NCI-H2107 treated with DMSO at 0.1 percent for 48 hours (cell line): Measurements from ENCODE around the gene CLDN5.

Source experiments
- DNase-seq: peaks from one replicate; lab custom pipeline; 2025; ENCODE audit not compliant: unreplicated experiment; lab: John Stamatoyannopoulos, UW

CLDN5 gene

GRCh38 chr22:19507534-19507861 is 16.7 kb downstream of the CLDN5 start:
- no peak for DNase-seq

- DNase-seq, result no peak
Observed at GRCh38 chr22:19506212-19506611, 18.0 kb downstream of the CLDN5 start.

- no peak for DNase-seq
Observed at GRCh38 chr22:19505735-19506126, 18.5 kb downstream of the CLDN5 start.

GRCh38 chr22:19504900-19505734 is 19.1 kb downstream of the CLDN5 start:
- DNase-seq, result no peak

GRCh38 chr22:19503869-19504268 is 20.3 kb downstream of the CLDN5 start:
- DNase-seq, result no peak

GRCh38 chr22:19503367-19503766 is 20.8 kb downstream of the CLDN5 start:
- DNase-seq, result no peak

- no peak for DNase-seq
Observed at GRCh38 chr22:19501897-19502447, 22.2 kb downstream of the CLDN5 start.

GRCh38 chr22:19499880-19500242 is 24.3 kb downstream of the CLDN5 start:
- no peak for DNase-seq

- DNase-seq, result no peak
Observed at GRCh38 chr22:19499236-19499879, 24.9 kb downstream of the CLDN5 start.

GRCh38 chr22:19498866-19499190 is 25.4 kb downstream of the CLDN5 start:
- DNase-seq, result no peak

GRCh38 chr22:19498154-19498865 is 25.9 kb downstream of the CLDN5 start:
- no peak for DNase-seq

- DNase-seq, result no peak
Observed at GRCh38 chr22:19497245-19497644, 27.0 kb downstream of the CLDN5 start.

GRCh38 chr22:19496324-19496630 is 27.9 kb downstream of the CLDN5 start:
- no peak for DNase-seq

- DNase-seq, result no peak
Observed at GRCh38 chr22:19495562-19496323, 28.5 kb downstream of the CLDN5 start.

GRCh38 chr22:19494676-19495173 is 29.5 kb downstream of the CLDN5 start:
- DNase-seq, result no peak

- no peak for DNase-seq
Observed at GRCh38 chr22:19494001-19494560, 30.1 kb downstream of the CLDN5 start.

- DNase-seq, result no peak
Observed at GRCh38 chr22:19492504-19493174, 31.6 kb downstream of the CLDN5 start.

GRCh38 chr22:19490628-19491230 is 33.5 kb downstream of the CLDN5 start:
- no peak for DNase-seq

GRCh38 chr22:19488884-19489843 is 35.0 kb downstream of the CLDN5 start:
- DNase-seq, result no peak
